Endometrial microvascular endothelial cells (primary cell): Measurements from ENCODE around the gene CYP2C19. TPM values are rescaled to one million over a fixed set of nuclear protein-coding genes. Genes with fewer than 3 reads are reported as not detected.
"Not testable (repeated sequence)": the region's sequence is repeated elsewhere in the genome, so short reads cannot be mapped to it uniquely, and the experiment has no call there.

Experiments
- in situ Hi-C: cut with HindIII; loops from 2 replicates; pipeline ENCODE4 v1.10.0; 2017; ENCODE audit warnings: low sequenced_read_pairs, low pct_unique_long_range_greater_than_20kb; ENCODE audit errors: inconsistent ontology term
- total RNA-seq: library from RNA; depleted of rRNA; stranded (reverse); fragments of >200 nt; gene quantifications from one replicate; pipeline ENCODE4 v1.2.3, GENCODE V29; 2015; ENCODE audit errors: inconsistent ontology term

The CYP2C19 gene
- total RNA-seq, 1 donor from 2014 or later: not detected

- in situ Hi-C loops: no loop called here
Measured at GRCh38 chr10:94858005-94858404, 95.5 kb downstream of the CYP2C19 start.

GRCh38 chr10:94859086-94859485 lies 96.6 kb downstream of the CYP2C19 start:
- in situ Hi-C loops: no loop called here

- in situ Hi-C loops: no loop called here
Measured at GRCh38 chr10:94878649-94879048, 116.2 kb downstream of the CYP2C19 start.

- in situ Hi-C loops: no loop called here
Measured at GRCh38 chr10:94879214-94879613, 116.7 kb downstream of the CYP2C19 start.

GRCh38 chr10:94889123-94889522 lies 126.6 kb downstream of the CYP2C19 start:
- in situ Hi-C loops: no loop called here

GRCh38 chr10:94890264-94891022 lies 128.0 kb downstream of the CYP2C19 start:
- in situ Hi-C loops: no loop called here

GRCh38 chr10:94898414-94898813 lies 135.9 kb downstream of the CYP2C19 start:
- in situ Hi-C loops: not testable (repeated sequence)

- in situ Hi-C loops: no loop called here
Measured at GRCh38 chr10:94902080-94902479, 139.6 kb downstream of the CYP2C19 start.

- in situ Hi-C loops: no loop called here
Measured at GRCh38 chr10:94902570-94902969, 140.1 kb downstream of the CYP2C19 start.

Other genes starting within 250 kb of the CYP2C19 start
- 48.4 TPM for gene HELLS, start 216.9 kb upstream of the CYP2C19 start, total RNA-seq
- not detected for gene CYP2C18, start 79.0 kb upstream of the CYP2C19 start, total RNA-seq
- gene CYP2C9, start 176.0 kb downstream of the CYP2C19 start, total RNA-seq: not detected